Limb (tissue), 2 donors: ENCODE data around the gene TMEM165.

Experiments
- DNase-seq, 2 donors: peaks; one replicate each; pipeline ENCODE4 v3.0.0-alpha.2; 2016; ENCODE audit errors: extremely low spot score in 2 of 2

Gene TMEM165

GRCh38 chr4:55406545-55406944 lies 10.8 kb downstream of the TMEM165 start:
- no peak for DNase-seq

GRCh38 chr4:55407119-55407518 lies 11.4 kb downstream of the TMEM165 start:
- DNase-seq, result no peak

GRCh38 chr4:55407764-55408163 lies 12.0 kb downstream of the TMEM165 start:
- no peak for DNase-seq

- no peak for DNase-seq
Observed at GRCh38 chr4:55409468-55410171, 13.9 kb downstream of the TMEM165 start.

- DNase-seq, result no peak
Observed at GRCh38 chr4:55410431-55410830, 14.7 kb downstream of the TMEM165 start.

GRCh38 chr4:55411621-55412020 lies 15.9 kb downstream of the TMEM165 start:
- no peak for DNase-seq

GRCh38 chr4:55416176-55416575 lies 20.4 kb downstream of the TMEM165 start:
- no peak for DNase-seq

GRCh38 chr4:55424791-55425190 lies 29.0 kb downstream of the TMEM165 start:
- DNase-seq, result no peak

- DNase-seq, result no peak
Observed at GRCh38 chr4:55431710-55432336, 36.1 kb downstream of the TMEM165 start.

GRCh38 chr4:55435141-55435841 lies 39.5 kb downstream of the TMEM165 start:
- DNase-seq, result no peak

- no peak for DNase-seq
Observed at GRCh38 chr4:55437356-55437796, 41.6 kb downstream of the TMEM165 start.

- no peak for DNase-seq
Observed at GRCh38 chr4:55437823-55438222, 42.1 kb downstream of the TMEM165 start.

GRCh38 chr4:55438314-55438713 lies 42.6 kb downstream of the TMEM165 start:
- DNase-seq, result no peak

GRCh38 chr4:55439023-55439422 lies 43.3 kb downstream of the TMEM165 start:
- no peak for DNase-seq

GRCh38 chr4:55440786-55441185 lies 45.0 kb downstream of the TMEM165 start:
- DNase-seq, result no peak

- no peak for DNase-seq
Observed at GRCh38 chr4:55442541-55442940, 46.8 kb downstream of the TMEM165 start.

GRCh38 chr4:55444827-55445226 lies 49.1 kb downstream of the TMEM165 start:
- no peak for DNase-seq

GRCh38 chr4:55445921-55446577 lies 50.3 kb downstream of the TMEM165 start:
- DNase-seq, result no peak

GRCh38 chr4:55446578-55446922 lies 50.8 kb downstream of the TMEM165 start:
- no peak for DNase-seq

GRCh38 chr4:55447108-55447708 lies 51.5 kb downstream of the TMEM165 start:
- no peak for DNase-seq

GRCh38 chr4:55447831-55448230 lies 52.1 kb downstream of the TMEM165 start:
- DNase-seq, result peak in 1 of 2 donors; percentile 40

GRCh38 chr4:55450566-55450965 lies 54.8 kb downstream of the TMEM165 start:
- no peak for DNase-seq
